Measurements from ENCODE around the gene GPS1. TPM values are rescaled to one million over a fixed set of nuclear protein-coding genes. Genes with fewer than 3 reads are reported as not detected.

Gene GPS1
- polyA plus RNA-seq, 1 donor: 69.4 TPM

GRCh38 chr17:82014432-82014831 is 37.3 kb upstream of the GPS1 start:
- no peak for DNase-seq (ENCODE audit: low read depth)

GRCh38 chr17:82014971-82015310 is 36.8 kb upstream of the GPS1 start:
- DNase-seq (ENCODE audit: low read depth): no peak

DNA sequence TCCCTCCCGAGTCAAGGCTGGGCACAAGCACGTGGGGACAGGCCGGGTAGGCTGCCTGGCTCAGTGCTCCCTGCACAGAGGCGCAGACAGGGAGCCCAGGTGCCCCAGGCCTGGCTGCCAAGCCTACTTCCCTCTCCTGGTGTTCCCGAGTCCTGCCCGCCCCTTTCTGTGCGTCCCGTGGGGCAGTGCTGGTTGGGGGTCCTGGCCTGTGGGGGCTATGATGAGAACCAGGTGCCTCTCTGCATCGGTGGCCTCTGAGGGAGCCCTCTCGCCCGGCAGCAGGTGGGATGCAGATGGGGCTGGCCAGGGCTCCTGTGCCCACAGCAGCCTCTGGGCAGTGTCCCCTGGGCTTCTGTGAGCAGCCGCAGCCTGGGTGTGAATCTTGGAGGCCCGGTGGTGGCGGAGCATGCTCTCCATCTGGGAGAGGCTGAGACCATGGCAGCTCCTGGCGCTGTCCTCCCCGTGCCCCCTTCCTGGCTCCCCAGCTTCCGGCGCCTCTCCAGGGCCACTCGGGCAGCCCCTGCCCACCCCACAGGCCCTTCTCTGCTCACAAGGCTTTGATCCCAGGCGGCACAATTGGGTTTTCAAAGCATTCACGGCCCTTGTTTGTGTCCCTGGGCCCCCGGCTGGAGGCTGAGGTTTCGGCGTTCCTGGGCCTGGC is 36.3 kb upstream of the GPS1 start:
- no peak for DNase-seq (ENCODE audit: low read depth)

DNA sequence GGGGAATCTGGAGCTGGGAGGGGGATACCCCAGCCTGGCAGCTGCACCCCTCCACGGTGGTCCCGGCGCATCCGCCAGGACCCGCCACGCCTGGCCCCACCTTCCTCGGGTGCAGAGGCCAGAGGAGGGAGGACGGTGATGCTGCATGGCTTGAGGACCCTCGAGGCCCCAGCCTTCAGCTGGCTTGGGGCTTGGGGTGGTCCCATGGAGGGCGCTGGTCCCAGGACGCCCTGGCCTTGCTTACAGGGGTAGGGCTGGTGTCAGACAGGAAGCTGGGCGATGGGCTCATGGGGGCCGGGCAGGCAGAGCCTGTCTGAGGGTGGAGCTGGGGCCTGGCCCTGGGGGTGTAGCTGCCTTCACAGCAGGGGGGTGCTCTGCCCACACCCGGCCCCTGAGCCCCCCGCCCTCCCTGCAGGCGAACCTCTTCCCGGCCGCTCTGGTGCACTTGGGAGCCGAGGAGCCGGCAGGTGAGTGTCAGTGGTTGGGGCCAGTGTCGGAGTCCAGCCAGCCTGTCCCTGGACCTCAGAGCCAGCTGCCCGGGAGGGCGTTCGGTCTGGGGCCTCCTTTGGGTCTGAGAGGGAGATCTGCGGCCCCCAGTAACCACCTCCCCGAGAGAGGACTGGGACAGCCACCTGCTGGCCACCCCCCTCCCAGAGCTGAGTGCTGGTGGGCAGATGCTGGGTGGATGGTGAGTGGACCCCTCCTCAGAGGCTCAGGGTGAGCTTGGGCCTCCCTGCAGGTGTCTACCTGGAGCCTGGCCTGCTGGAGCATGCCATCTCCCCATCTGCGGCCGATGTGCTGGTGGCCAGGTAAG is 35.4 kb upstream of the GPS1 start:
- no peak for DNase-seq (ENCODE audit: low read depth)

GRCh38 chr17:82016875-82017459 is 34.7 kb upstream of the GPS1 start:
- DNase-seq (ENCODE audit: low read depth): no peak

- no peak for DNase-seq (ENCODE audit: low read depth)
Measured at GRCh38 chr17:82017612-82018151, 34.0 kb upstream of the GPS1 start.

GRCh38 chr17:82018152-82018988 is 33.3 kb upstream of the GPS1 start:
- DNase-seq (ENCODE audit: low read depth): no peak

GRCh38 chr17:82018989-82019689 is 32.6 kb upstream of the GPS1 start:
- DNase-seq (ENCODE audit: low read depth): no peak

DNA sequence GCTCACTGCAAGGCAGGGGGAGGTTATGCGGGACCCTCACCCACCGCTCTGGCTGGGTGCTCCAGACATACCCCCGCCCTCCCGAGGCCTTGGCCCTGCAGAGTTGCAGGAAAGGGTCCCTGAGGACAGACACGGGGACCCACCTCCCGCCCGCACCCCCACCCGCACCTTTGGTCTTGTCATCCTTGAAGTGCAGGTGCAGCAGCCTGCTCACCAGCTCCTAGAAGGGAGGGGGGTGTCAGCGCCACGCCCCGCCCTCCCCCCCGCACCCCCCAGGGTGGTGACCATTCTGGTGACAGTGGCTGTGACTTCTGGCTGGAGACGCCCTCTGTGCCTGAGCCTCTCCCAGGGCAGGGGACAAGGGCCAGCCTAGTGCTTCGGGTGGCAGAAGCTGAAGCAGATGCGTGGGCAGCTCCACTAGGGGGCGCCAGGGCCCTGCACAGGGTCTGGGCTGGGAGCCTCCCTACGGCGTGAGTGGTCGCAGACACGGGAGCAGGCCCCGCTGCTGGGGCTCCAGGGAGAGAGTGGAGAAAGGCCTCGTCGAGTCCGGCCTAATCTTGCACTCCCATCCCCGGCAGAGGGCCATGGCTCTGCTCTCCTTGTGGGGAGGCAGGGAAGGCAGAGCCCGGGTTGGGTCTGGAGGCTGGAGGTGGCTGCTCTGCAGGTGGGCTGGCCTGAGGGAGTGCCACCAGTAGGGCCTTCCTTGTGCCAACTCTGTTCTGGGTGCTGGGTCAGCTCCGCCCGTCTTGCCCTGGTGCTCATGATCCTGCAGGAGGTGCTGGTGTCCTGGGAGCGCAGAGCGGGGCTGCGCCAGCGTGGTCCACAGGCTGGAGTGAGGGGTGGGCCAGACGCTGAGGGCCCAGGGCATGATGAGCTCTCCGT is 31.8 kb upstream of the GPS1 start:
- DNase-seq (ENCODE audit: low read depth): no peak

DNA sequence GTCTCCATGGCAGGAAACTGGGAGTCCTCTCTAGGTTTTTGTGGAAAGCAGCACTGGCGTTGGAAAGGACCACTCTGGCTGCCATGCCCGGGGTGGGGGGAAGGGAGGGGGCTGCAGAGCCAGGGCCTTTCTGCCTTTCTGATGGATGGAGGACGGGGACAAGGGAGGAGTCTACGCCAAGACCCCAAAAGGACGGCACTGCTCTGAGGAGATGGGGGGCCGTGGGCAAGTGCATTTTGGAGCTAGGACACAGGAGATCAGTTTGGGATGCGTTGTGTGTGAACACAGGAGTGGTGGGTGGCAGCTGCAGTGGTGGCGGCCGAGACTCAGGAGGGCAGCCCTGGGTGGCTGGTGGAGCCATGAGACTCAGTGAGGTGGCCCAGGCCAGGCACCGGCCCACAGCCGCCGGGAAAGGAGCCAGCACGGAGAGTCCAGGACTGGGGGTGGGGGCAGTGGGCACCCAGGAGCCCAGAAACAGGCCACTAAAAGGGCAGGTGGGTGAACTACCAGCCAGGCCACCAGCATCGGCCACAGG is 31.1 kb upstream of the GPS1 start:
- DNase-seq (ENCODE audit: low read depth): no peak

DNA sequence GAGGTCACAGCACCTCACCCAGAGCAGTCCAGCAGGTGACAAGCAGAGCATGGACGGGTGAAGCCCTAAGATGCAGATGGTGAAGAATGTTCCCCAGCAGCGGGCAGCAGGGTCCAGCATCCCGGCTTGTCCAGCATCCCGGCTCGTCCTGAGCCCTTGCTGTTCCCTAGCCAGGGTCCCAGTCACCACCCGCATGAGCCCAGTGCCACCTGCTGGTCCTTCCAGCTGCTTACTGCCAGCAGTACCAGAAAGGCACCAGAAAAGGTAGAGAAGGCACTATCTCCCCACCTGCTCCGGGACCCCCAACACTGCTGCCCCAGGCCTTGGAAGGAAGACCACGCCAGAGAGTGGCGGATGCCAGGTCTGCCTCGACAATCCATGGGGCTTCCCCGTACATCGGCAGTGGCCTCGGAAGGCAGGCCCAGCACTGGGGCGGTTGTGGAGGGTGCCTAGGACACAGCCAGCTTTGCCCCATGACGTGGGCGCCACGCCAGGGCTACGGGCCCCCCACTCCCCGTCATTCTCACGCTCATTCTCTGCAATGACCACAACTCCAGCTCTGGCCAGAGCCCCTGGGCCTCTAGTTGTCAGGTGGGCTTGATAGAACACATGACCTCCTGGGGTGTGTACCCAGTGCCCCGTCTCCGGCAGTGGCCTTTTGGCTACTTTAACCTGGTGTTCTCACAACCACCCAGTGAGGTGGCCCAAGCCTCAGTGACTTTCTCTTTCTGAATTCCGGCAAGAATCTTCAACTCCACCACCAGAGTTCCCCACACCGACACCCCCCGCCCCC is 30.4 kb upstream of the GPS1 start:
- DNase-seq (ENCODE audit: low read depth): no peak

DNA sequence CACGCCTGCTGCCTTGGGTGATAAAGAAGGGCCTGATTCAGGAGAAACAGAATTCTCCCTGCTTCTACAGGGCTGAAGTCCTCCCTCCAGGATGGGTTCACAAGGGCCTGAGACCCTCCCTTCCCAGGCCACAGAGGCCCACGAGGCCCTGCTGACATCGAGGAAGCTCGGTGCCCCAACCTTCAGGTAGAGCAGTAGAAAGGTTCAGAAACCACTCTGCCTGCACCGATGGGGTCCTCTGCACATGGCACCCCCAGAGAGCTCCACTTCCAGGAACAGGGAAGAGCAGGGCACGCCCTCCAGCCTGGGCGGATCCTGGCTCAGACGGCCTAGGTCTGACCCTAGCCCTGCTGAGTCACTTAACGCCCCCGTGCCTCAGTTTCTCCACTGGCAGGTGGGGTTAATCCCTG is 29.8 kb upstream of the GPS1 start:
- no peak for DNase-seq (ENCODE audit: low read depth)

DNA sequence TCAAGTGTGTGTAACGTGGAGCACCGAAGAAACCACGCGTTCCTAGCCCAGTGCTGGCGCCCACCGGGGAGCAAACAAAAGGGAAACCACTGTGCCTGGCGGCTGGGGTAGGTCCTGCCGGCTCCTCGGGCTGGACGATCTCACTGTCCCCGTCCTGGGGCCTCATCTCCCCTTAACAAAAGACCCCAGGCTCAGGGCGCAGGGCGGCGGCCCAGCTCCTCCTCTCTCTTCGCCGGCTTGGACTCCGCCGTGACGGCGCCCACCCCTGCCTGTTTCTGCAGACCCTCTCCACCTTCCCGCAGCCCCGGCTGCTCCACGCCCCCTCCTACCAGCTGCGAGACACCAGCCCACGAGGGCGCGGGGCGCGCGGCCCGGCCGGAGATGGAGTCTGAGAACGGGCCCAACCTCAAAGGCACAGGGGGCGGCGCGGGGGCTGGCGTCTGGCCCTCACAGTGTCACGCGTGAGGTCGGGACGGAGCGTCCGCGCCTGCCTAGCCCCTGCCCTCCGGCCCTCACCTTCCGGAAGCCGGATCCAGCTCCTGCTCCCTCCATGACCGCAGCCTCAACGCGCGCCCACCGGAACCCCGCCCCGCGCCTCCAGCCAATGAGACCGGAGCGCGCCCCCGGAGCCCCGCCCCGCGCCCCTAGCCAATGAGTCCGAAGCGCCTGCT is 29.3 kb upstream of the GPS1 start, which contains the start of gene CENPX:
Gene CENPX (minus strand): TSS at position 569 of the 671 bp plus-strand sequence. CDS start 17 bp downstream, at position 552.
- no peak for DNase-seq (ENCODE audit: low read depth)

DNA sequence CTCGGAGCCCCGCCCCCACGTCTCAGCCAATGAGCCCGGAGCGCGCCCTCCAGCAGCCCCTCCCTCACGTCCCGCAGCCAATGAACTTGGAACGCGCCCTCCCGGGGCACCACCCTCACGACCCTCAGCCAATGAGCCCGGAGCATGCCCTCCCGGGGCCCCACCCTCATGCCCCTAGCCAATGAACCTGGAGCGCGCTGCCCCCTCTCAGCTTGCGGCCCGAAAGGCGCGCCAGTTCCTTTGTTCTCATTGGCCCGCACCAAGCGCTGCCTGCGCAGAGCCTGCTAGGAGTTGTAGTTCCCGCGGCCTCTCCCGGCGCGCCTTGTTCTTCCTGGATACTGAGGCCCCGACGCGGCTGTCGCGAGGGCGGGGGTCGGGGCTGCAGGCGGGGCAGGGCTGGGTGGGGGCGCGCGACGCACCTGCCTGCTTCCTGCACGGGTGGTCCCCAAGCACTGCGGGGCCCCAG is 28.7 kb upstream of the GPS1 start, which contains the start of gene LRRC45:
Gene LRRC45 (plus strand): TSS at position 325 of the 466 bp plus-strand sequence. CDS start 339 bp downstream, outside the sequence.
- peak; percentile 95 for DNase-seq (ENCODE audit: low read depth)

GRCh38 chr17:82023447-82024241 is 28.1 kb upstream of the GPS1 start:
- no peak for DNase-seq (ENCODE audit: low read depth)

DNA sequence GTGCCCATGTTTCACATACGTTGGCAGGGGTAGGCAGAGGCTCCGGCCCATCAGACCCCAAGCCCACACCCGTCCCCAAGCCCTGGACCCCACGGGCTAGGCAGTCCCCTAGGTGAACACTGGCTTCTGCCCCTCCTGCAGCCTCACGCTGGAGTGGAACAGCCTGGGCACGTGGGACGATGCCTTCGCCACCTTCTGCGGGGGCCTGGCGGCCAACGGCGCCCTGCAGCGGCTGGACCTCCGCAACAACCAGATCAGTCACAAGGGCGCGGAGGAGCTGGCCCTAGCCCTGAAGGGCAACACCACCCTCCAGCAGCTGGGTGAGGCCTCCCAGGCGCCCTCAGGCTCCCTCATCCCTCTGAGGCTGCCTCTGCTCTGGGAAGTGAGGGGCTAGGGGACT is 26.8 kb upstream of the GPS1 start:
- DNase-seq (ENCODE audit: low read depth): no peak

DNA sequence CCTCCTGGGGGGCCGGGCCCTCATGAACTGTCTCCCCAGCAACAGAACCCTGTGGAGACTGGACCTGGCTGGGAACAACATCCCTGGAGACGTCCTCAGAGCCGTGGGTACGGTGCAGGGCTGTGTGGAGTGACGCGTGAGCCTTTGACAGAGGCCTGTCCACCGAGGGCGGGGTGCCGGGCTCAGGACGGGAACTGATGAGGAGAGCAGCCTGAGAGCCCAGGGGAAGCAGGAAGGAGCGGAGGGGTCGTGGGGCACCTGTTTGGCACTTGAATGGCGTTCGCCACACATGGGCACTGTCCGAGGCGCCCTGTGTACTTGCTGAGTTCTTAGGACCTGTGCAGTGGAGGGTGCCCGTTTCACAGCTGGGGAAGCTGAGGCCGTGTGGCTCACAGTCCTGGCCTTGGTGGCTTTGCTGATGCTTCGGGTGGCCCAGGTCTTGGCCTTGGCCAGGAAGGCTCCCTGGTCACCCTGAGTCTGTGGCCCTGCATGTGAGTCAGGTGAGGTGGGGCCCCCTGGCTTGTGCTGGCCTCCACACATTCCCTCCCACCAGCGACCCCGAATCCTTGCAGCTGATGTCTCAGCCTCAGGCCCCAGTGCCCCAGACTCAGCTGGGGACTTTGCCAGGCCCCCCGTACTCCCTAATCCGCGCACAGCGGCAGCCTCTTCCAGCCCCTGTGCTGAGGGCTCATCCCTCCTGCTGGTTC is 26.1 kb upstream of the GPS1 start:
- DNase-seq (ENCODE audit: low read depth): no peak

Measured in forelimb muscle (tissue), 1 donor.